Fibroblast of lung (primary cell): ENCODE results near the gene UST. TPM values are rescaled to one million over a fixed set of nuclear protein-coding genes. Genes with fewer than 3 reads are reported as not detected.

Experiments
- DNase-seq, 2 donors: peaks; one replicate each; pipeline versions ENCODE4 v3.0.0 to v3.0.0-alpha.2; 2010; ENCODE audit warnings: low read depth in 2 of 2
- H2AFZ ChIP-seq: 2 replicates; pipeline ENCODE4 v1.5.1; 2012; ENCODE audit warnings: low read length, control low read depth, inconsistent platforms
- H3K27ac ChIP-seq: 2 replicates; pipeline ENCODE4 v1.5.1; 2011; ENCODE audit warnings: low read length, control low read depth; ENCODE audit not compliant: insufficient read depth
- H3K27me3 ChIP-seq: 2 replicates; pipeline ENCODE4 v1.5.1; 2011; ENCODE audit warnings: mild to moderate bottlenecking, low read length; ENCODE audit not compliant: control insufficient read depth, insufficient read depth
- H3K36me3 ChIP-seq: 2 replicates; pipeline ENCODE4 v1.5.1; 2011; ENCODE audit warnings: low read length; ENCODE audit not compliant: control insufficient read depth, insufficient read depth
- H3K4me1 ChIP-seq: 2 replicates; pipeline ENCODE4 v1.5.1; 2011; ENCODE audit warnings: low read length; ENCODE audit not compliant: control insufficient read depth, insufficient read depth; ENCODE audit errors: extremely low read depth
- H3K4me2 ChIP-seq: 2 replicates; pipeline ENCODE4 v1.5.1; 2011; ENCODE audit warnings: low read length, control low read depth; ENCODE audit not compliant: insufficient read depth; ENCODE audit errors: extremely low read depth
- H3K4me3 ChIP-seq, 4 experiments: fragments of 200-600 bp in 1 of 4; sonication (generic) in 1 of 4; replicated peaks in 1 of 4; 2 replicates each; pipeline ENCODE4 v1.5.1; 2011 to 2016; ENCODE audit warnings: low read length in 4 of 4, low read depth in 3 of 4, mild to moderate bottlenecking in 3 of 4, control low read depth in 2 of 4, inconsistent platforms in 1 of 4, mixed read lengths in 1 of 4; ENCODE audit not compliant: insufficient read depth in 1 of 4; ENCODE audit errors: control extremely low read depth in 1 of 4
- H3K79me2 ChIP-seq: 2 replicates; pipeline ENCODE4 v1.5.1; 2012; ENCODE audit warnings: mild to moderate bottlenecking, low read length, inconsistent platforms; ENCODE audit not compliant: control insufficient read depth, insufficient read depth
- H3K9ac ChIP-seq: 2 replicates; pipeline ENCODE4 v1.5.1; 2011; ENCODE audit warnings: mild to moderate bottlenecking, low read length, control low read depth; ENCODE audit not compliant: insufficient read depth
- H3K9me3 ChIP-seq: 2 replicates; pipeline ENCODE4 v1.5.1; 2012; ENCODE audit warnings: low read depth, low read length; ENCODE audit not compliant: control insufficient read depth, insufficient read depth
- H4K20me1 ChIP-seq: 2 replicates; pipeline ENCODE4 v1.5.1; 2011; ENCODE audit warnings: low read length; ENCODE audit not compliant: control insufficient read depth, insufficient read depth; ENCODE audit errors: extremely low read depth
- EZH2 ChIP-seq: IDR thresholded peaks from 2 replicates; pipeline ENCODE4 v1.5.1; 2012; ENCODE audit warnings: low read length, control low read depth, mild to moderate bottlenecking; ENCODE audit errors: missing control alignments
- polyA plus RNA-seq, 2 donors: library from polyadenylated mRNA; depleted of rRNA in 1 of 2; stranded (reverse) in 1 of 2; unstranded in 1 of 2; fragments of >200 nt; gene quantifications; 2 replicates each; pipeline ENCODE4 v1.2.1, GENCODE V29; 2011 to 2012; ENCODE audit warnings: missing spikeins in 1 of 2
- total RNA-seq: library from RNA; depleted of rRNA; stranded (reverse); fragments of >200 nt; gene quantifications from 2 replicates; pipeline ENCODE4 v1.2.1, GENCODE V29; 2014
- TF ChIP-seq, protein P1 (sequence below), 2 donors: IDR thresholded peaks in 1 of 2; conservative IDR thresholded peaks in 1 of 2; 1 replicate in 1 of 2; 2 replicates in 1 of 2; pipeline ENCODE4 v1.5.1; 2011 to 2012; ENCODE audit warnings: low read length in 2 of 2, control low read depth in 1 of 2, inconsistent platforms in 1 of 2, low read depth in 1 of 2, mild to moderate bottlenecking in 1 of 2

The UST gene
- total and polyA plus RNA-seq, 2 donors (not counting 1 experiment from before 2014, with no cell fraction given): 6.8 to 19.5 TPM

DNA sequence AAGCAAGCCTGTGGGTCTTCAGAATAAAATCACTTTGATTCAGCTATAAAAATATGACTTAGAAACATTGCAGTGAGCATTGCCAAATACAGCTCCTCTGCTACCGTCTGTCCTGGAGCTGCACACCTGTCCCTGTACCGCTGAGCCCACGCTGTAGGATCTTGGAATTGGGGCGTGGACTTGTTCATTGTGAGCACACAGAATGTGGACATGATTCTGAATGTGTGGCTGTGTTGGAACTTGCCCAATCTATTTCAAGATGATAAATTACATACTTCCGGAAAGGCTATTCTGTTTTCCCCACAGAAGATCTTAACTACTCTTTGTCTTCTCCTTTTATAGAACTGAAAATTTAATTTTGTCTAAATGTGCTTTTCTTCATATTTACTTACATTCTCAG is 107.3 kb downstream of the UST start:
- no peaks in the 10 kb centered on the region for H4K20me1 ChIP-seq
- peak; percentile 33 to 68 for DNase-seq
- H2AFZ ChIP-seq: no peak overlapping the region
- H3K27me3 ChIP-seq: no peaks in the 10 kb centered on the region
- no peak overlapping the region for H3K4me2 ChIP-seq
- H3K36me3 ChIP-seq: no peaks in the 10 kb centered on the region
- H3K79me2 ChIP-seq: no peaks in the 10 kb centered on the region
- H3K4me1 ChIP-seq: peaks cover 2% of the 10 kb centered on the region
- H3K9me3 ChIP-seq: no peaks in the 10 kb centered on the region
- H3K4me3 ChIP-seq: no peak overlapping the region
- H3K27ac ChIP-seq: no peak overlapping the region
- H3K9ac ChIP-seq: no peak overlapping the region
- TF ChIP-seq, protein P1, sequence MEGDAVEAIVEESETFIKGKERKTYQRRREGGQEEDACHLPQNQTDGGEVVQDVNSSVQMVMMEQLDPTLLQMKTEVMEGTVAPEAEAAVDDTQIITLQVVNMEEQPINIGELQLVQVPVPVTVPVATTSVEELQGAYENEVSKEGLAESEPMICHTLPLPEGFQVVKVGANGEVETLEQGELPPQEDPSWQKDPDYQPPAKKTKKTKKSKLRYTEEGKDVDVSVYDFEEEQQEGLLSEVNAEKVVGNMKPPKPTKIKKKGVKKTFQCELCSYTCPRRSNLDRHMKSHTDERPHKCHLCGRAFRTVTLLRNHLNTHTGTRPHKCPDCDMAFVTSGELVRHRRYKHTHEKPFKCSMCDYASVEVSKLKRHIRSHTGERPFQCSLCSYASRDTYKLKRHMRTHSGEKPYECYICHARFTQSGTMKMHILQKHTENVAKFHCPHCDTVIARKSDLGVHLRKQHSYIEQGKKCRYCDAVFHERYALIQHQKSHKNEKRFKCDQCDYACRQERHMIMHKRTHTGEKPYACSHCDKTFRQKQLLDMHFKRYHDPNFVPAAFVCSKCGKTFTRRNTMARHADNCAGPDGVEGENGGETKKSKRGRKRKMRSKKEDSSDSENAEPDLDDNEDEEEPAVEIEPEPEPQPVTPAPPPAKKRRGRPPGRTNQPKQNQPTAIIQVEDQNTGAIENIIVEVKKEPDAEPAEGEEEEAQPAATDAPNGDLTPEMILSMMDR (conservative IDR thresholded peaks at IDR 0.05 in 1 of 2, IDR thresholded peaks at IDR 0.05 in 1 of 2; ENCODE audit: low read depth in 1 of 2, low read length in 2 of 2): no peak
- no peak for TF ChIP-seq EZH2

DNA sequence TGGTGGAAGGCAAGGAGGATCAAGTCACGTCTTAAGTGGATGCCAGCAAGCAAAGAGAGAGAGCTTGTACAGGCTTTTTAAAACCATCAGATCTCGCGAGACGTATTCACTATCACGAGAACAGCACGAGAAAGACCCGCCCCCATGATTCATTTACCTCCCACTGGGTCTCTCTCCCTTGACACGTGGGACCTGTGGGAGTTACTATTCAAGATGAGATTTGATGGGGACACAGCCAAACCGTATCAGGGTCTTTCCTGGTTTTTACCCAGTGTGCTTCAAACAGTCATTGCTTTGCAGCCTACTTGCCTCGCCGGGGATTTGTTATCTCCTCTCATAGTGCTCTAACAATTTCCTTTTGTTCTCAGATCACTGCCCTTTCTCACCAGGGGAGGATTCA is 108.2 kb downstream of the UST start:
- H3K79me2 ChIP-seq: no peaks in the 10 kb centered on the region
- no peak overlapping the region for H3K9ac ChIP-seq
- DNase-seq: no peak
- H3K36me3 ChIP-seq: no peaks in the 10 kb centered on the region
- no peak overlapping the region for H3K4me2 ChIP-seq
- no peaks in the 10 kb centered on the region for H4K20me1 ChIP-seq
- TF ChIP-seq EZH2: no peak
- TF ChIP-seq, protein P1 (conservative IDR thresholded peaks at IDR 0.05 in 1 of 2, IDR thresholded peaks at IDR 0.05 in 1 of 2; ENCODE audit: low read depth in 1 of 2, low read length in 2 of 2): no peak
- no peak overlapping the region for H3K27ac ChIP-seq
- H3K9me3 ChIP-seq: no peaks in the 10 kb centered on the region
- H3K27me3 ChIP-seq: no peaks in the 10 kb centered on the region
- no peak overlapping the region for H3K4me3 ChIP-seq
- H3K4me1 ChIP-seq: peaks cover 2% of the 10 kb centered on the region
- no peak overlapping the region for H2AFZ ChIP-seq

DNA sequence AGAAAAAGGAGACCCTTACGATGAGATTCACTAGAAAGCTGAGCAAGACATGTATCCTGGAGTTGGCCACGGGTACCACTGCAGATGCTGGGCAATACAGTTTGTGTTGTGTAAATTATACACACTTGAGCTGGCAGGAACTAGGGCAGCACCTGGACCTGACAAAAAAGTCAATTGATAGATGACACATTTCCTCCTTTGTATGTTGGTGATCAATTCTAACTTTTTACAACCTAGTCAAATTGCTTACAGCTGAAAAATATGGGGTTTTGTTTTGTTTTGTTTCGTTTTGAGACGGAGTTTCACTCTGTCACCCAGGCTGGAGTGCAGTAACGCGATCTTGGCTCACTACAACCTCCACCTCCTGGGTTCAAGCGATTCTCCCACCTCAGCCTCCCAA is 108.9 kb downstream of the UST start:
- no peak overlapping the region for H2AFZ ChIP-seq
- no peak for TF ChIP-seq EZH2
- TF ChIP-seq, protein P1 (conservative IDR thresholded peaks at IDR 0.05 in 1 of 2, IDR thresholded peaks at IDR 0.05 in 1 of 2; ENCODE audit: low read depth in 1 of 2, low read length in 2 of 2): no peak

More for the DNA sequence above, 108.9 kb downstream of the UST start:
- Histone ChIP-seq H3K4me2 (no peak overlapping the region), H3K36me3 (no peaks in the 10 kb centered on the region), H3K9me3 (no peaks in the 10 kb centered on the region), H3K27ac (no peak overlapping the region), H4K20me1 (no peaks in the 10 kb centered on the region), H3K79me2 (no peaks in the 10 kb centered on the region), H3K27me3 (no peaks in the 10 kb centered on the region), H3K9ac (no peak overlapping the region), H3K4me1 (peaks cover 2% of the 10 kb centered on the region), H3K4me3 (no peak overlapping the region)
- no peak for DNase-seq
